DMS79 (cell line): ENCODE data around the gene LAMP1.
"Not testable (repeated sequence)": the region's sequence is repeated elsewhere in the genome, so short reads cannot be mapped to it uniquely, and the experiment has no call there.

ENCODE experiments used
- DNase-seq: peaks from one replicate; lab custom pipeline; 2025; lab: John Stamatoyannopoulos, UW

The LAMP1 gene

DNA sequence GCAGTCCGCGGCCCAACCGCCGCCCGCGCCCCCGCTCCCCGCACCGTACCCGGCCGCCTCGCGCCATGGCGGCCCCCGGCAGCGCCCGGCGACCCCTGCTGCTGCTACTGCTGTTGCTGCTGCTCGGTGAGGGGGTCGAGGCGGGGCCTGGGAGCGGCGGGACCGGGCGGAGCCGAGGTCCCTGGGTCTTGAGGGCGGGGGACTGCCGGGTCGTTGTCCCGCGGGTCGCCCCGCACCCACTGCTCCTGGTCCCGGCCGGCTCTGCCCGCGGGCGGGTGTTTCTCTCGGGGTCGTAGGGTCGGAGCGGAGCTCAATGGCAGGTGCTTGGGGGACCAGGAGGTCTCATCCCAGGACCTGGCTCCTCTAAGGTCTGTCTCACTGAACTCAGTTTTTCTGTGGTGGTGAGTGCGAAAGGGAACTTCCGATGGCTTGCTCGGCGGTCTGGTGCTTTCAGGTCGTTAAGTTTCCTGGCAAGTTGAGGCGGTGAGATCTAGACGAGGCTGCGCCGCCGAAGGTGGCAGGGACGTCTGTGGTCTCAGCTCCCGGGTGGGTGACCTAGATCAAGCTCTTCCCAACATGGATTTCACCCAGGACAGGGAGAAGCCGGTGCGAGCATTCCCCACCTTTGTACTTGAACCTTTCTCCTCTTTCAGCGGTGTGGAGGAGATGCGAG, 467 bp downstream of the LAMP1 start:
- no peak for DNase-seq

- no peak for DNase-seq
Observed at GRCh38 chr13:113298043-113298945, 1.3 kb downstream of the LAMP1 start.

- no peak for DNase-seq
Observed at GRCh38 chr13:113299951-113300350, 2.9 kb downstream of the LAMP1 start.

DNA sequence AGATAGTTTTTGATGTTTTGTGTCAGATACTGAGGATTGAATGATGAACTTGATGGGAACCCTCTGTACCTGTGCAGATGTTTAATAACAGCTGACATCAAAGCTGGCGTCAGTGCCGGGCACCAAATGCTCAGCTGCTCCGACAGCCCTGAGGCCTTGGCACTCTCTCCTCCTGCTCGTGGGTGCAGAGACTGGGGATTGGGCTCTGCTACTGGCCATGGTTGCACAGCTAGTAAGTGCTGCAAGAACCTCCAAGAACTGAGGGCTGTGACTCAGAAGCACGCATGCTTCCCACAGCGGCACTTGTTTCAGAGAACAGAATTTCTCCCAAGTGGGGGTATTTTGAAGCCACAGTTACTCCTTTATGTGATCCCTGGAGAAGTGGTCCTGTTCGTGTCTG, 5.9 kb downstream of the LAMP1 start:
- DNase-seq: no peak

DNA sequence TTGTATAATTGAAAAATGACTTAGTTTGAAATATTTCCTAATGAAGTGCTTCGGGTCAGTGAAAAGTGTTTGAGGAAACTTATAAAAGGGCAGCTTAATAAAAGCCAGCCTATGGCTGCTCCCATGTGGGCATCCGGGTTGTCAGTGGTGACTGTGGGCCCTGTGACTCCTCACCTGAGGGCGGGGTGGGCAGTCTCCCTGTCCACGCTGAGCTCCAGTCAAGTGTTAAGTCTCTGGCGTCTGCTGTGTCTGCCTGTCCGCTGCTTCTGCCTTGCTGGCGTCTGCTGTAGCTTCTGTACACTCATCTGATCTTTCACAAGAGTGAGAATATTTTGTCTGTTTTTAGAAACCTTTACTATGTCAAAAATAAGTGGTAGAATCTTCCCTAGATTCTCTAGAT, 7.1 kb downstream of the LAMP1 start:
- DNase-seq: no peak

DNA sequence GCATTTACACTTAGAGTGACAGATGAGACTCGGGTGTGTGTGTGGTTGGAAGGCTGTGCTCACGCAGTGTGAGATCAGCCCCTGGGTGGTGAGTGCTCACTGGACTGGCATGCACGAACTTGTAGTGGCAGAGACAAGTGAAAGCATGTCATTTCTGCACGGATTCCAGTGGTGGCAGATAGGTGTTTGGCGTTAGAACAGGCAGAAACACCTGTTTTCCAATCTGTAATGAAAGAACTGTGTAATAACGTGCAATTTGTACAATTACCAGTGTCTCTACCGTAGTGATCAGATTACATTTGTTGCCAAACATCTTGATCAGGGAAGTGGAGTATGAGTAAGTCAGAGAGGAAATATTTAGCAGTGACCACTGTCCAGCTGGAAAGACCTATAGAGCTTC, 8.2 kb downstream of the LAMP1 start:
- no peak for DNase-seq

DNA sequence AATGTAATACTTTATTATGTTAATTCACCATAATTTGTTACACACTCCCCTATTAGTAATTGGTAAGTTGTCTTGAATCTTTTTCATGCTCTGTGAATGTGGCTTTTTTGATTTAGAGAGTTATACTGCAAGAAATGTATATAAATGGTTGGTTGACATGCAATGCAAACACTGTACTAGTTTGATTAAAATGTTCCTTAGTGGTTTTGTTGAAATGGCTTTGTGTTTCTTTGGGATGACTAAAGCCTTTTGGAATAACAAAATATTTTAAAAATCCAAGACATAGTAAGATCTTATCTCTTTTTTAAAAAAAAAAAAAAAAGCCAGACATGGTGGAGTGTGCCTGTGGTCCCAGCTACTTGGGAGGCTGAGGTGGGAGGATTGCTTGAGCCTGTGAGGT, 10.5 kb downstream of the LAMP1 start:
- DNase-seq: no peak

DNA sequence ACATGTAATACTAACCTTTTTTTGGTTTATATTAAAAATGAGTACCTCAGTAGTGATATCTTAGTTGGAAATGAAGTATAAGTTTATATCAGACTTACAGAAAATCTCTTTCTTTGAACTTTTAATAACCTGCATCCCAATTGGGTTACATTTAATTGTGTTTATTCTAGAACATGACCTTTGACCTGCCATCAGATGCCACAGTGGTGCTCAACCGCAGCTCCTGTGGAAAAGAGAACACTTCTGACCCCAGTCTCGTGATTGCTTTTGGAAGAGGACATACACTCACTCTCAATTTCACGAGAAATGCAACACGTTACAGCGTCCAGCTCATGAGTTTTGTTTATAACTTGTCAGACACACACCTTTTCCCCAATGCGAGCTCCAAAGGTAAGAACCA, 12.4 kb downstream of the LAMP1 start:
- DNase-seq: no peak

- not testable (repeated sequence) for DNase-seq
Observed at GRCh38 chr13:113314112-113314511, 17.1 kb downstream of the LAMP1 start.

GRCh38 chr13:113314895-113315470, 17.9 kb downstream of the LAMP1 start:
- DNase-seq: not testable (repeated sequence)

- no peak for DNase-seq
Observed at GRCh38 chr13:113315992-113316391, 19.0 kb downstream of the LAMP1 start.

DNA sequence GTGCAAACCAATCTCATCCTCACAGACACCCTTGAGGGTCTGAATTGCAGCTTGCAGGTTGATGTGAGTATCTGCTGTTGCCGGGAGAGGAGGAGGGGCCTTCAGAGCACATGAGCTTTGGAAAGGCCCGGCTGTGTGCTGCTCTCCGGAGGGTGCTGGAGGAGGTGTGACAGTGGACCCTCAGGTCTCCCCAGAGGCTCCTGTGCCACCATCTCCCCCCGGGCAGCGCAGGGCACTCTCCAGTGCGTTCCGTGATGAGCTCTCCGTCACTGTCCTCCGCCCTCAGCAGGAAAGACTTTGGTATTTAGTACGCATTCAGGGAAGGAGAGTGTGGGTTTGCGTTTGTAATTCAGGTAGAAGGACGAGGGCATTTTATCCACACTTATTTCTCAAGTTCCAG, 20.0 kb downstream of the LAMP1 start:
- no peak for DNase-seq

DNA sequence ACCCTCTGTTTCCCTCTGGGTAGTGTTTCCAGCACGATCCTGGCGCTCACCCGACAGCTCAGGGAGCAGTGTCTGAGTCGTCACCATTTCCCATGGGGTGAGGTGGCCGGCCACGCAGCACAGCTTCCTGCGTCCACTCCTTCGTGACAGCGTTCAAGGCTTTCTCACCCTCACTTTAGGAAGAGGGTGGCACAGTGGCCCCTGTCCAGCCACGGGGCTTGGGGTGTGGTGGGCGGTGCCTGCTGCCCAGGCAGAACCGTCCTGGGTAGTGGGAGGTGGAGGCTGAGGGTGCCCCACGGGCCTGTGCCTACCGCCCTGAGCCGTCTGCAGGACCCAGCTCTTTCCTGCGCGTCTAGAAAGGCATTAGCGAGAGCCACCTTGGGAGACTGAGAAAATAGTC, 21.9 kb downstream of the LAMP1 start:
- DNase-seq: no peak

DNA sequence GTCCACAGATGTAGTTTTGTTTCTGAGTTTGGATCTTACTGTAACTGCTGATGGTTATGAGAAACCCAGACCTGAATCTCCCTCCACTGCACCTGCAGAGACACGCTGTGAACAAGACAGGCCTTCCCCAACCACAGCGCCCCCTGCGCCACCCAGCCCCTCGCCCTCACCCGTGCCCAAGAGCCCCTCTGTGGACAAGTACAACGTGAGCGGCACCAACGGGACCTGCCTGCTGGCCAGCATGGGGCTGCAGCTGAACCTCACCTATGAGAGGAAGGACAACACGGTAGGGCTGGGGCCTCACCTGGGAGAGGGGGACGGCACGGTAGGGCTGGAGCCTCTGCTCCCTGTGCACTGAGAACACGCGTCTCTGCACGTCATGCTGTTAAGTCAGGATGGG, 22.3 kb downstream of the LAMP1 start:
- DNase-seq: no peak

GRCh38 chr13:113320226-113320875, 23.3 kb downstream of the LAMP1 start:
- DNase-seq: no peak

DNA sequence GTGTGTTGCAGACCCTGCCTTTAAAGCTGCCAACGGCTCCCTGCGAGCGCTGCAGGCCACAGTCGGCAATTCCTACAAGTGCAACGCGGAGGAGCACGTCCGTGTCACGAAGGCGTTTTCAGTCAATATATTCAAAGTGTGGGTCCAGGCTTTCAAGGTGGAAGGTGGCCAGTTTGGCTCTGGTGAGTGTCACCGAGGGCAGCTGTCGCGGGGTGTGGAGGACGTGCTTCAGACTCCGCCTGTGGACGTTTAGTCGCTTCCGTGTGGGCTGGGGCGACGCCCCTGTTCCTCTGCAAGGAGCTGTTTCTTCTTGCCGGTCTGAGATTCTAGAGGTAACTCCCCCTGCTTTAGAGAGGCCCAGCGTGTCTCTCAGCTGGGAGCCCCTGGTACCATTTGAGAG, 24.5 kb downstream of the LAMP1 start:
- no peak for DNase-seq

DNA sequence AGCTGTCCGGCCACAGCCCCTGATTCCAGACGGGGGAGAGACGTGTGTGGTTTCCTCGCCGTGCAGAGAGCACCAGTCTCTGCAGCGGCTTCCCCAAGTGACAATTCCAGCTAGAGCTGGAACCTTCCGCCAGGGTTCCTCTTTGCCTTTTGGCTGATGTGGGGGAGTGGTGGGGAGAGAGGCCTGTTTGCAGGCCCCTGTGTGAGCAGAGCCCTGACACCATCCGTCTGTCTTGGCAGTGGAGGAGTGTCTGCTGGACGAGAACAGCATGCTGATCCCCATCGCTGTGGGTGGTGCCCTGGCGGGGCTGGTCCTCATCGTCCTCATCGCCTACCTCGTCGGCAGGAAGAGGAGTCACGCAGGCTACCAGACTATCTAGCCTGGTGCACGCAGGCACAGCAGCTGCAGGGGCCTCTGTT, 25.0 kb downstream of the LAMP1 start:
- DNase-seq: no peak

GRCh38 chr13:113322890-113323651, 26.0 kb downstream of the LAMP1 start:
- no peak for DNase-seq

DNA sequence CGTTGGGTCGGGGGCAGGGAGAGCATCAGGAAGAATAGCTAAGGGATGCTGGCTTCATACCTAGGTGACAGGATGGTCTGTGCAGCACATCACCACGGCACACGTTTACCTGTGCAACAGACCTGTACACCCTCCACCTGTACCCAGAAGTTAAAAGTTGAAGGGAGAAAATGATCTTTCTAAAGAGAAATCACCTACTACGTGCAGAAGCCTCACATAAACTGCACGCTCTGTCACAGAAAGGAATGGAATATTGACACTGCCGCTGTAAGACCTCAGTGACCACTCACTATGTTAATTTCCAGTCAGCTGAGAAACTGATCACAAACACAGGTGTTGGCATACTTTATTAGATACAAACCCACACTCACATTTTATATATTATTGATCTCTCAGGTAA, 26.8 kb downstream of the LAMP1 start:
- DNase-seq: no peak

DNA sequence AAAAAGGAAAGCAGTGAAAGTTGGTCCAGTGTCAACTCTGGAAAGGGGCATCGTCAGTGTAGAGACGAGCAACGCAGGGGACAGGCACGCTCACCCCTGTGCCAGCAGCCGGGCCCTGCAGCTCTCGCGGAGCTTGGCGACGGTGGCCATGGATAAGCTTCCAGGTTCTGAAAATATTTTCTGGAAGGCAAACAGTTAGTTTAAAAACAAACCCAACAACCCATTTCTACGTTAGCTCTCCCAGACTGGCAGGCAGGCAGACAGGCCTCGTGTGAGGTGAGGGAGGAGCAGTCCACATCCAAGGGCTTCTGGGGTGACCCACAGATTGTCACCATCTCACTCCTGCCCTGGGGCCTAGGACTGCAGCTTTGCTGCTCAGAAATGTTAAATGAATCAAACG, 27.4 kb downstream of the LAMP1 start:
- DNase-seq: no peak

DNA sequence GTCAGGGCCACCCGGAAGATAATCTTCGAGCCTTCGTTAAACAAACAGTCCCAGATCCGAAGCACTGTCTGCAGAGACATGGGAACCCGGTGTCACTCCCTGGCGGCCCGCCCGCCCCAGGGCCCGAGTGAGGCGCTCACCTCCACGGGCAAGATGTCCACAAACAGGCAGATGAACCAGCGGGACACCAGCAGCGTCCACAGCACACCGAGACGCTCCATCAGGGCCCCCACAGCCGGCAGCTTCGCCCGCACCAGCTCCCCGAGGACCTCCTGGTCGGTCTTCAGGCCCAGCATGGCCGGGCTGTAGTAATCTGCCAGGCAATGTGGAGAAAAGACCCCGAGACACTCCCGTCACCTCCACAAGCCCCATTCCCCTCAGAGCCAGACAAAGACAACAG, 28.7 kb downstream of the LAMP1 start:
- DNase-seq: no peak

- DNase-seq: no peak
Observed at GRCh38 chr13:113327391-113327765, 30.3 kb downstream of the LAMP1 start.
